ENCODE data around the gene DMTF1.

The DMTF1 gene

GRCh38 chr7:87140271-87140748 lies 11.9 kb upstream of the DMTF1 start:
- Histone ChIP-seq H3K27me3 (ENCODE audit: insufficient read depth, low read length, poor library complexity, severe bottlenecking) (no peaks in the 10 kb centered on the region), H3K4me1 (ENCODE audit: insufficient read depth, low read length, poor library complexity, severe bottlenecking) (peaks cover 15% of the 10 kb centered on the region), H3K4me2 (ENCODE audit: low read depth, low read length, poor library complexity, severe bottlenecking) (no peak overlapping the region), H3F3A (ENCODE audit: low read depth) (no peaks in the 10 kb centered on the region), H3K79me2 (ENCODE audit: insufficient read depth, low read length) (no peaks in the 10 kb centered on the region), H3K4me3 (ENCODE audit: low read length, poor library complexity, severe bottlenecking) (no peak overlapping the region), H3K9me2 (replicated peaks; ENCODE audit: low read depth, low read length) (no peaks in the 10 kb centered on the region), H3K9ac (ENCODE audit: low read depth, low read length, poor library complexity, severe bottlenecking) (no peak overlapping the region), H3K36me3 (ENCODE audit: insufficient read depth, low read length) (no peaks in the 10 kb centered on the region), H4K20me1 (ENCODE audit: insufficient read depth, low read length, poor library complexity, severe bottlenecking) (no peaks in the 10 kb centered on the region), H2AFZ (ENCODE audit: low read length) (no peak overlapping the region), H3K9me3 (ENCODE audit: insufficient read depth, low read depth, low read length) (no peaks in the 10 kb centered on the region)
- TF ChIP-seq CTCF (conservative IDR thresholded peaks at IDR 0.05; ENCODE audit: low read length) (no peak), EZH2phosphoT487 (IDR thresholded peaks at IDR 0.05; ENCODE audit: borderline replicate concordance) (no peak)

DNA sequence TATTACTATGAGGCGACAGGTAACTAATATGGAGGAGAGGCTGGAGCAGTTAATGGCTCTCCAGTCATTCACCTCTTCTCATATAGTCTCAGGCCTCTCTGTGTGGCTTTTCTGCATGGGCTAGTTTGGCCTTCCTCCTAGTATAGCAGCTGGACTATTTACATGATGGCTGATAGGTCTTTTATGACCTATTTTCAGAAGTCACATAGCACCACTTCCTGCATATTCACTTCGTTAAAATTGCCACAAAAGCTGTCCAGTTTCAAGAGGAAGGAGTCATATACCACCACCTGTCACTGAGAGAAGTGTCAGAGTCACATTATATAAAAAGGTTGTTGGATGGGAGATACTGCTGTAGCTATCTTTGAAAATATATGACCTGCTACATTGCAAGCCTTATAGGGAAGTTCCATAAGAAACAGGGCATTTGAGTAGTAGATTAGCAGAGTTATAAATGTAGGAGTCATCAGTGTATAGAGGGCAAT lies 8.0 kb upstream of the DMTF1 start:
- Histone ChIP-seq H3K4me1 (ENCODE audit: insufficient read depth, low read length, poor library complexity, severe bottlenecking) (peaks cover 15% of the 10 kb centered on the region), H3K9ac (ENCODE audit: low read depth, low read length, poor library complexity, severe bottlenecking) (no peak overlapping the region), H3K27me3 (ENCODE audit: insufficient read depth, low read length, poor library complexity, severe bottlenecking) (no peaks in the 10 kb centered on the region), H3K79me2 (ENCODE audit: insufficient read depth, low read length) (no peaks in the 10 kb centered on the region), H3K4me2 (ENCODE audit: low read depth, low read length, poor library complexity, severe bottlenecking) (peak overlapping the region; percentile 54), H3K4me3 (ENCODE audit: low read length, poor library complexity, severe bottlenecking) (peak overlapping the region; percentile 29), H4K20me1 (ENCODE audit: insufficient read depth, low read length, poor library complexity, severe bottlenecking) (no peaks in the 10 kb centered on the region), H3K9me3 (ENCODE audit: insufficient read depth, low read depth, low read length) (no peaks in the 10 kb centered on the region), H3K9me2 (replicated peaks; ENCODE audit: low read depth, low read length) (no peaks in the 10 kb centered on the region), H2AFZ (ENCODE audit: low read length) (peak overlapping the region; percentile 76), H3K36me3 (ENCODE audit: insufficient read depth, low read length) (no peaks in the 10 kb centered on the region), H3F3A (ENCODE audit: low read depth) (no peaks in the 10 kb centered on the region; the same call in 1 of the 2 replicates)
- no peak for TF ChIP-seq EZH2phosphoT487 (IDR thresholded peaks at IDR 0.05; ENCODE audit: borderline replicate concordance)
- no peak for TF ChIP-seq CTCF (conservative IDR thresholded peaks at IDR 0.05; ENCODE audit: low read length)

GRCh38 chr7:87146740-87147386 lies 5.4 kb upstream of the DMTF1 start:
- Histone ChIP-seq H3K36me3 (ENCODE audit: insufficient read depth, low read length) (no peaks in the 10 kb centered on the region), H3K27me3 (ENCODE audit: insufficient read depth, low read length, poor library complexity, severe bottlenecking) (no peaks in the 10 kb centered on the region), H3K9me3 (ENCODE audit: insufficient read depth, low read depth, low read length) (no peaks in the 10 kb centered on the region), H4K20me1 (ENCODE audit: insufficient read depth, low read length, poor library complexity, severe bottlenecking) (no peaks in the 10 kb centered on the region), H3F3A (ENCODE audit: low read depth) (no peaks in the 10 kb centered on the region; the same call in 1 of the 2 replicates), H3K9me2 (replicated peaks; ENCODE audit: low read depth, low read length) (no peaks in the 10 kb centered on the region), H3K4me3 (ENCODE audit: low read length, poor library complexity, severe bottlenecking) (no peak overlapping the region), H3K9ac (ENCODE audit: low read depth, low read length, poor library complexity, severe bottlenecking) (no peak overlapping the region), H2AFZ (ENCODE audit: low read length) (no peak overlapping the region), H3K79me2 (ENCODE audit: insufficient read depth, low read length) (no peaks in the 10 kb centered on the region), H3K4me2 (ENCODE audit: low read depth, low read length, poor library complexity, severe bottlenecking) (no peak overlapping the region), H3K4me1 (ENCODE audit: insufficient read depth, low read length, poor library complexity, severe bottlenecking) (peaks cover 23% of the 10 kb centered on the region)
- TF ChIP-seq EZH2phosphoT487 (IDR thresholded peaks at IDR 0.05; ENCODE audit: borderline replicate concordance) (no peak), CTCF (conservative IDR thresholded peaks at IDR 0.05; ENCODE audit: low read length) (no peak)

Data from Loucy (cell line).